ENCODE data around the gene APOL1.
A peak's percentile ranks its signal among the peaks of the same experiment; 100 is the strongest.
"Not testable (repeated sequence)": the region's sequence is repeated elsewhere in the genome, so short reads cannot be mapped to it uniquely, and the experiment has no call there.

APOL1 gene

DNA sequence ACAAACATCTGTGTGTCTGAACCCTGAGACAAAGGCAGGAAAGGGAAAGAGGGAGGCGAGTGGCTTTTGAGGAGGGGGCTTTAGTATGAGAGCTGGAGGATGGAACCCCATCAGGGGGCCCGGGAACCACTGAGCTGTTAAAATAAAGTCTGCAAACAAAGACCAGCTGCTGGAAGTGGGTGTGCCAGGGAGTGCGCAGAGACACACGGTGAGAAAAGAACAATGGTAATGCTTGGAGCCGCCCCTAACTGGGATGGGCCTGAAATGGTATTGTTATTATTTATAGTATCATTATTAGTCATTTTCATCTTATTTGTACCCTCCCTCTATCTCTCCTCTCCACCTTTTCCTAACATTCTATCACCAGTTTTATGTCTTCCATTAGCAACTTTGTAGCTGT, 2.6 kb downstream of the APOL1 start:
- H3K9ac ChIP-seq (ENCODE audit: low read depth in 1 of 2, low read length in 2 of 2); H3K9me3 ChIP-seq (ENCODE audit: control insufficient read depth in 1 of 2, low read length in 2 of 2); H3K36me3 ChIP-seq (ENCODE audit: control insufficient read depth in 1 of 2, insufficient read depth in 2 of 2, low read length in 2 of 2); H3K27ac ChIP-seq (ENCODE audit: low read depth, low read length); H3K27me3 ChIP-seq (ENCODE audit: control insufficient read depth in 1 of 2, insufficient read depth in 2 of 2, low read length in 2 of 2): not testable (repeated sequence)
- peaks cover 26 to 42% of the 10 kb centered on the region in 2 donors for H3K4me1 ChIP-seq (ENCODE audit: control insufficient read depth in 1 of 2, insufficient read depth in 2 of 2, low read length in 2 of 2)
- peak overlapping the region in 1 of 2 donors; percentile 15 for H3K4me3 ChIP-seq (ENCODE audit: low read depth in 1 of 2, low read length in 2 of 2)

DNA sequence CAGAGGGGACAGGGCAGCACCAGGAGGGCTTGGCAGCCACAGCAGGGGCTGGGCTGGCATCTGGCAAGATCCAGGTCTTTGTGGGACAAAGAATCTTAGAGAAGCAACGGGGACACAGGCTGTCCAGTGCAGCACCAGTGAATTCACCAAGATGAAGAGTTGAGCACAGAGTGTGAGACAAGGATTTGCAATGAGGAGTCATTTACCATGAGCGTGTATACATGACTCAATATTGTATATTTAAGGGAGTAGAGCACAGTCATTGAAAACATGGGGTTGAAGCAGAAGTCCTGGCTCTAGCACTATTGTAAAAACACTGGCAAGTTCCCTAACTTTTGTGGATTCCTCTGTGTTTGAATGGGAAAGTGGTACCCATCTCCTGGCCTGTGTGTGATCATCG, 3.5 kb downstream of the APOL1 start:
- Histone ChIP-seq H3K4me3 (ENCODE audit: low read depth in 1 of 2, low read length in 2 of 2) (no peak overlapping the region), H3K27me3 (ENCODE audit: control insufficient read depth in 1 of 2, insufficient read depth in 2 of 2, low read length in 2 of 2) (no peaks in the 10 kb centered on the region), H3K4me1 (ENCODE audit: control insufficient read depth in 1 of 2, insufficient read depth in 2 of 2, low read length in 2 of 2) (peaks cover 26 to 42% of the 10 kb centered on the region in 2 donors), H3K36me3 (ENCODE audit: control insufficient read depth in 1 of 2, insufficient read depth in 2 of 2, low read length in 2 of 2) (peaks cover 0 to 12% of the 10 kb centered on the region in 2 donors), H3K27ac (ENCODE audit: low read depth, low read length) (no peak overlapping the region), H3K9ac (ENCODE audit: low read depth in 1 of 2, low read length in 2 of 2) (no peak overlapping the region), H3K9me3 (ENCODE audit: control insufficient read depth in 1 of 2, low read length in 2 of 2) (no peaks in the 10 kb centered on the region)

DNA sequence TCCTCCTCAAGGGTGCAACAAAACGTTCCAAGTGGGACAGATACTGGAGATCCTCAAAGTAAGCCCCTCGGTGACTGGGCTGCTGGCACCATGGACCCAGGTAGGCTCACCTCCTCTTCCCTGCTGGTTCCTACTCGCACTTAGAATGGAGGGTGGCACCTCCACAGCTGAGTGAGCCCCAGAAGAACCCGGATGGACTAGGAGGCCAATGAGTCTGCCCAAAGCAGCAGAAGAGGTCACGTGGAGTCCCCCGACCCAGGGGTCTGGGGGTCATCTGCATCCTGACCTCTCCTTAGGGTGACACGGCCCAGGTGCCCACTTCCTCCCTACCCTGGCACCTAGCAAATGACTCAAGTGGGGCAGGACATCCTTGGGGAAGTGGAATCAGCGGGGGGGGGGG, 4.4 kb downstream of the APOL1 start:
- Histone ChIP-seq H3K4me1 (ENCODE audit: control insufficient read depth in 1 of 2, insufficient read depth in 2 of 2, low read length in 2 of 2) (peaks cover 26 to 42% of the 10 kb centered on the region in 2 donors), H3K36me3 (ENCODE audit: control insufficient read depth in 1 of 2, insufficient read depth in 2 of 2, low read length in 2 of 2) (peaks cover 6 to 19% of the 10 kb centered on the region in 2 donors), H3K9me3 (ENCODE audit: control insufficient read depth in 1 of 2, low read length in 2 of 2) (no peaks in the 10 kb centered on the region), H3K4me3 (ENCODE audit: low read depth in 1 of 2, low read length in 2 of 2) (no peak overlapping the region), H3K27me3 (ENCODE audit: control insufficient read depth in 1 of 2, insufficient read depth in 2 of 2, low read length in 2 of 2) (no peaks in the 10 kb centered on the region), H3K9ac (ENCODE audit: low read depth in 1 of 2, low read length in 2 of 2) (no peak overlapping the region), H3K27ac (ENCODE audit: low read depth, low read length) (no peak overlapping the region)

DNA sequence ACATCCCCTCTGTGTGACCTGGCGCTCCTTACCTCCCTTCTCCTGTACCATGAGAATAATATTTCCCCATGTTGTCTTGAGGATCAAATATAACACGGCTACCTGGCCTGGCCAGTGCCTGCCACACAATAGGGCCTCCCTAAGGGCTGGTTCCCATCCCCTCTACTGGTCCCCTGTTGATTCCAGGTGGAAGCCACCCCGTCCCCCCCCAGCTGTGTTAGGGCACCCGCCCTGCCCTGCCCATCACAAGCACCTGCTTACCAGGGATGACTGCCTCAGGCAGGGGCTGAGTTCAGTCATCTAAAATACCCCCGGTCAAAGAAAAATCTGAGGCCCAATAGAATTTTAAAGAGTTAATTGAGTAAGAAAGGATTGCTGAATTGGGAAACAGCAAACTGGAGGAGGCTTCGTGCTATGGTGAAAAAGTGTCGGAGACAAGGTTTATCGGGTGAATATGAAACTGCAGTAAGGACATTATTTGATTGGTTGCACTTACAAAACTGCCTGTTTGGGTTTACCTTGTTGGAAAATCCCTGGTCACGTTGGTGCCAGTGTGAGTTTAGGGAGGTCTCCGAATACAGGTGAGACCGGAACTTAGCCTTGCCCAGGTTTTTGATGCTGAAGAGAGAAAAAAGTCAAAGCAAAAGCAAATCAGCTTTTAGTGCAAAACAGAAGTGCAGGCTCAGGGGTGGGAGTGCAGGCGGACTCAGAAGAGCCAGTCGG, 5.2 kb downstream of the APOL1 start:
- Histone ChIP-seq H3K27ac (ENCODE audit: low read depth, low read length) (no peak overlapping the region), H3K4me1 (ENCODE audit: control insufficient read depth in 1 of 2, insufficient read depth in 2 of 2, low read length in 2 of 2) (peaks cover 22 to 38% of the 10 kb centered on the region in 2 donors), H3K36me3 (ENCODE audit: control insufficient read depth in 1 of 2, insufficient read depth in 2 of 2, low read length in 2 of 2) (peaks cover 11 to 24% of the 10 kb centered on the region in 2 donors), H3K9ac (ENCODE audit: low read depth in 1 of 2, low read length in 2 of 2) (no peak overlapping the region), H3K9me3 (ENCODE audit: control insufficient read depth in 1 of 2, low read length in 2 of 2) (no peaks in the 10 kb centered on the region), H3K27me3 (ENCODE audit: control insufficient read depth in 1 of 2, insufficient read depth in 2 of 2, low read length in 2 of 2) (no peaks in the 10 kb centered on the region), H3K4me3 (ENCODE audit: low read depth in 1 of 2, low read length in 2 of 2) (peak overlapping the region in 1 of 2 donors; percentile 29)

DNA sequence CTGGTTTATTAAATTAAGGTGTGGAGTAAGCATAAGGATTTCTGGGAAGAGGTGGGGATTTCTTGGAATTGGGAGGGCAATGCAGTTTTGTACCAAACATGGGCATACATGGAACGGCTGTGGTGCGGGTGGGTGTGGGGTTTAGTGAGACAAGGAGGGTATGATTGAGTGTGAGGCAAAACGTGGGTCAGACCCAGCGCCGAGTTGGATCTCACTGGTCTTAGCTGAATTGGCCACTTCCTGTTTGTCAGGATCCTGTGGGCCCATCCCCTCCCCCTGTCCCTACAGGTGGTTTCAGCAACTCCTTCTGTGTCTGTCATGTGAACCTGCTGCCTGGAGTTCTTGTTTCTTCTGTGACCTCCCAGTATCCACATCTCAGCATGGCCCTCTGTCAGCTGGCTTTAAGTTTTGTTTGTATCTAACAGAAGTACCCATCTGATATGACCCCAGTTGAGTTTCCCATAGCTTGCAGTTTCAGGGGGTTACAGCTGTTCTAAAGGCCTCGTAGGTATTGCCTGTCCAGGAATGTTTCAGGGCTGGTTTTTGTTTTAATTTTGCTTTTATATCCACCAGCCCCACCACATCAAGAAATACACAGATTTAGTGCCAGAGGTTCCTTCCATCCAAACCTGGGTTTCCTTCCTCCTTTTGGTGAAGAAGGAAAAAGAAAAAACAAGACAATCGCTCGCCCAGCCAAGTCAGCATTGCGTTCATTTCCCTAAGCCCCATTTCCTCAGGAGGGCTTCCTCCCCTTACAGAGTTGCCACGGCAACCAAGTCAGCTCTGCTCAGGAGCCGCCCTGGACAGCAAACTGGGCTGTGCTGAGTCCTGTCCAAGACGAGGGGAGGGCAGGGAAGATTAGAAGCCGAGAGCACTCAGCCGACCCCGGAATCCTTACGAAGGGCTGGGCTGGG, 6.0 kb downstream of the APOL1 start:
- Histone ChIP-seq H3K4me3 (ENCODE audit: low read depth in 1 of 2, low read length in 2 of 2) (peak overlapping the region in 1 of 2 donors; percentile 29), H3K4me1 (ENCODE audit: control insufficient read depth in 1 of 2, insufficient read depth in 2 of 2, low read length in 2 of 2) (peaks cover 15 to 31% of the 10 kb centered on the region in 2 donors), H3K36me3 (ENCODE audit: control insufficient read depth in 1 of 2, insufficient read depth in 2 of 2, low read length in 2 of 2) (peaks cover 11 to 24% of the 10 kb centered on the region in 2 donors), H3K9me3 (ENCODE audit: control insufficient read depth in 1 of 2, low read length in 2 of 2) (no peaks in the 10 kb centered on the region), H3K9ac (ENCODE audit: low read depth in 1 of 2, low read length in 2 of 2) (peak overlapping the region in 1 of 2 donors; percentile 6), H3K27me3 (ENCODE audit: control insufficient read depth in 1 of 2, insufficient read depth in 2 of 2, low read length in 2 of 2) (no peaks in the 10 kb centered on the region), H3K27ac (ENCODE audit: low read depth, low read length) (no peak overlapping the region)

DNA sequence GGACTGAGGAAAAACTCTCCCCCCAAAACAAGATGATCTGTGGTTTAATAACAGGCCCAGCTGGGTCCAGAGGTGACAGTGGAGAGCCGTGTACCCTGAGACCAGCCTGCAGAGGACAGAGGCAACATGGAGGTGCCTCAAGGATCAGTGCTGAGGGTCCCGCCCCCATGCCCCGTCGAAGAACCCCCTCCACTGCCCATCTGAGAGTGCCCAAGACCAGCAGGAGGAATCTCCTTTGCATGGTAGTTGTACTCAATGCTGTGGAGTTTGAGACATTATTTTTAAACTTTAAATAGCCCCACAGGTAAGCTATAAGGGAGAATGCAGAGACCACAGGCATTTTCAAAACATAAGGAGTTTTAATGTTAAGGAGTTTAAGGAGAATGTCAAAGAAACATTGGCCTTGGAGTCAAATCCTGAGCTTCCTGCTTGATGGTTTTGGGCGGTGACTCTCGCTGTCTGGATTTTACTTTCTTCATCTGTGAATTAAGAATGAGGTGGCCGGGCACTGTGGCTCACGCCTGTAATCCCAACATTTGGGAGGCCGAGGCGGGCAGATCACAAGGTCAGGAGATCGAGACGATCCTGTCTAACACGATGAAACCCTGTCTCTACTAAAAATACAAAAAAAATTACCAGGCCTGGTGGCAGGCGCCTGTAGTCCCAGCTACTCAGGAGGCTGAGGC, 6.8 kb downstream of the APOL1 start:
- Histone ChIP-seq H3K27ac (ENCODE audit: low read depth, low read length) (no peak overlapping the region), H3K9ac (ENCODE audit: low read depth in 1 of 2, low read length in 2 of 2) (peak overlapping the region in 1 of 2 donors; percentile 6), H3K9me3 (ENCODE audit: control insufficient read depth in 1 of 2, low read length in 2 of 2) (no peaks in the 10 kb centered on the region), H3K36me3 (ENCODE audit: control insufficient read depth in 1 of 2, insufficient read depth in 2 of 2, low read length in 2 of 2) (peaks cover 11 to 24% of the 10 kb centered on the region in 2 donors), H3K4me1 (ENCODE audit: control insufficient read depth in 1 of 2, insufficient read depth in 2 of 2, low read length in 2 of 2) (peaks cover 11 to 25% of the 10 kb centered on the region in 2 donors), H3K27me3 (ENCODE audit: control insufficient read depth in 1 of 2, insufficient read depth in 2 of 2, low read length in 2 of 2) (no peaks in the 10 kb centered on the region), H3K4me3 (ENCODE audit: low read depth in 1 of 2, low read length in 2 of 2) (no peak overlapping the region)

DNA sequence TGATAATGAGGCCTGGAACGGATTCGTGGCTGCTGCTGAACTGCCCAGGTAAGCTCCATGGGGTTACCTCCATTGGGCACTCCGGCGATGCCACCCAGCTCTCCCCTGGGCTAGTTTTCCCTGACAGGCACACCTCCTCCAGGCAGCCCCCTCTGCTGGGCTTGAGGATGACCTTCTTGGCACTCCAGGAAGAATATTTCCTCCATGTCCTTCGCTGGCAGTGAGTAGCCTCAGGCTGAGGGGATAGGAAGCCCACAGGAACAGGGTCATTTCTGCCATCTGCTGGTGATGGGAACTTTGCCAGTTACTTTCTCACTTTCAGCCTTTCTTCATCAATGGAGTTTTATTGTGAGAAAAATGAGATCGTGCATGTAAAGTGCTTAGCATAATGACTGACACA, 8.7 kb downstream of the APOL1 start:
- not testable (repeated sequence) for H3K4me3 ChIP-seq (ENCODE audit: low read depth in 1 of 2, low read length in 2 of 2); H3K27me3 ChIP-seq (ENCODE audit: control insufficient read depth in 1 of 2, insufficient read depth in 2 of 2, low read length in 2 of 2); H3K27ac ChIP-seq (ENCODE audit: low read depth, low read length); H3K9ac ChIP-seq (ENCODE audit: low read depth in 1 of 2, low read length in 2 of 2); H3K9me3 ChIP-seq (ENCODE audit: control insufficient read depth in 1 of 2, low read length in 2 of 2)
- peaks cover 6 to 19% of the 10 kb centered on the region in 2 donors for H3K4me1 ChIP-seq (ENCODE audit: control insufficient read depth in 1 of 2, insufficient read depth in 2 of 2, low read length in 2 of 2)
- H3K36me3 ChIP-seq (ENCODE audit: control insufficient read depth in 1 of 2, insufficient read depth in 2 of 2, low read length in 2 of 2) = peaks cover 19 to 34% of the 10 kb centered on the region in 2 donors

DNA sequence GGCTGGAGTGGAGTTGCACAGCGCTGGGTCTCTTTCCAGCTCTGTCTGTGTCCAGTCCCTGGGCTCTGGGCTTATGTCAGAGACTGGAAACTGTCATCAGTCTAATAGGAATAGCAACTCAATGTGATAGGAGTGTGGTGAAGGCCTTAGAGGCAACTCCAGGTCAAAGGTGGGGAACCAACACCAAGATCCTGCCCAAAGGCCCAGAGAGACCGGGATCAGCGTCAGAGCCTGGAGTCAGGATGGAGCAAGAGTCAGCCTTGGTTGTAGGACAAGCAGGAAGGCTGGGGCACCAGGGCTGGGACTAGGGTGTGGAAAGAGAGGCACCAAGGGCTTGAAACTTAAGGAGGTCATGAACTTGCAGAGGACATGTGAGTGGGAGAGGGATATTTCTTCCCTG, 9.4 kb downstream of the APOL1 start:
- not testable (repeated sequence) for H3K27me3 ChIP-seq (ENCODE audit: control insufficient read depth in 1 of 2, insufficient read depth in 2 of 2, low read length in 2 of 2); H3K27ac ChIP-seq (ENCODE audit: low read depth, low read length); H3K4me3 ChIP-seq (ENCODE audit: low read depth in 1 of 2, low read length in 2 of 2); H3K9ac ChIP-seq (ENCODE audit: low read depth in 1 of 2, low read length in 2 of 2); H3K9me3 ChIP-seq (ENCODE audit: control insufficient read depth in 1 of 2, low read length in 2 of 2)
- Histone ChIP-seq H3K4me1 (ENCODE audit: control insufficient read depth in 1 of 2, insufficient read depth in 2 of 2, low read length in 2 of 2) (peaks cover 6 to 19% of the 10 kb centered on the region in 2 donors), H3K36me3 (ENCODE audit: control insufficient read depth in 1 of 2, insufficient read depth in 2 of 2, low read length in 2 of 2) (peaks cover 19 to 39% of the 10 kb centered on the region in 2 donors)

DNA sequence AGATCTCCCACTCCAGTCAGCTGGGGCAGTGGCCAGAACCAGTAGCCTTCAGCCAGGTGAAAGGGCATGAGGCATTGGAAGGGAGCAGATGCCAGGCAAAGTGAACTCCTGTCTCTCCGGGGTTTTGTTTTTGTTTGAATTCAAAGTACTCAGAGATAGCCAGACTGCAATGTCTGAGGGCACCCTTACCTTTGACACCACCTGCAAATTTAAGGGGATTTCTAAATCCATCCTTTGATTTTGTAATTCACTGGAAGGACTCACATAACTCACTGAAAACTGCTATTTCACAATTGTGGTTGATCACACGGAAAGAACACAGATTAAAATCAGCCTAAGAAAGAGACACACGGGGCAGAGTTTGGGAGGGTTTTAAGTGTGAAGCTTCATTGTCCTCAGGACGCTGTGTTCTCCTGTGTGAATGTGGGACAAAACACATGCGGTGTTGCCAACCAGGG, 10.3 kb downstream of the APOL1 start:
- H3K36me3 ChIP-seq (ENCODE audit: control insufficient read depth in 1 of 2, insufficient read depth in 2 of 2, low read length in 2 of 2) = peaks cover 19 to 35% of the 10 kb centered on the region in 2 donors

More for the DNA sequence above, 10.3 kb downstream of the APOL1 start:
- not testable (repeated sequence) for H3K4me3 ChIP-seq (ENCODE audit: low read depth in 1 of 2, low read length in 2 of 2); H3K9me3 ChIP-seq (ENCODE audit: control insufficient read depth in 1 of 2, low read length in 2 of 2); H3K27me3 ChIP-seq (ENCODE audit: control insufficient read depth in 1 of 2, insufficient read depth in 2 of 2, low read length in 2 of 2); H3K27ac ChIP-seq (ENCODE audit: low read depth, low read length); H3K9ac ChIP-seq (ENCODE audit: low read depth in 1 of 2, low read length in 2 of 2)
- H3K4me1 ChIP-seq (ENCODE audit: control insufficient read depth in 1 of 2, insufficient read depth in 2 of 2, low read length in 2 of 2) = peaks cover 6 to 13% of the 10 kb centered on the region in 2 donors
